ENCODE data around the gene NCOA3. TPM values are rescaled to one million over a fixed set of nuclear protein-coding genes. Genes with fewer than 3 reads are reported as not detected.

Gene NCOA3
- total and polyA plus RNA-seq, 2 of the 8 experiments (the other 6 are each of a cell fraction or from before 2014, with no cell fraction given) = 7.9 to 24.7 TPM

- Histone ChIP-seq H3K9ac (replicated peaks in 1 of 4; ENCODE audit: extremely low read depth in 1 of 4, low read depth in 3 of 4, low read length in 3 of 4) (no peak overlapping the region), H3K14ac (ENCODE audit: insufficient read length) (no peak overlapping the region), H4K5ac (ENCODE audit: insufficient read length, low read depth, low read length) (no peak overlapping the region), H4K91ac (replicated peaks; ENCODE audit: insufficient read length, low read length) (no peak overlapping the region), H2AFZ (ENCODE audit: low read length) (no peak overlapping the region), H2BK20ac (ENCODE audit: low read length) (no peak overlapping the region), H2BK5ac (ENCODE audit: low read depth, low read length) (no peak overlapping the region), H2AK5ac (ENCODE audit: low read depth, low read length) (no peak overlapping the region), H3K23me2 (ENCODE audit: low read depth, low read length) (no peaks in the 10 kb centered on the region; the same call in 1 of the 2 replicates), H3K36me3 (ENCODE audit: control insufficient read depth in 2 of 4, insufficient read depth in 4 of 4, low read length in 3 of 4) (no peaks in the 10 kb centered on the region), H3K4me2 (ENCODE audit: insufficient read depth in 1 of 2, low read depth in 2 of 2, low read length in 2 of 2) (no peak overlapping the region), H3K27me3 (replicated peaks in 1 of 4; ENCODE audit: control insufficient read depth in 3 of 4, extremely low read depth in 1 of 4, insufficient read depth in 3 of 4, low read length in 3 of 4) (no peaks in the 10 kb centered on the region), H3K79me2 (ENCODE audit: control insufficient read depth in 1 of 2, insufficient read depth in 2 of 2, low read length in 2 of 2) (no peaks in the 10 kb centered on the region), H3K4ac (replicated peaks; ENCODE audit: insufficient read length, low read depth, low read length) (no peak overlapping the region), H3K23ac (ENCODE audit: insufficient read length) (no peak overlapping the region), H4K20me1 (replicated peaks in 1 of 2; ENCODE audit: control insufficient read depth in 1 of 2, insufficient read depth in 2 of 2, low read length in 2 of 2) (no peaks in the 10 kb centered on the region), H3K4me1 (replicated peaks in 1 of 4; ENCODE audit: control insufficient read depth in 3 of 4, insufficient read depth in 4 of 4, low read length in 3 of 4) (peaks cover 0 to under 1% (median 0%) of the 10 kb centered on the region in 4 experiments; a peak in 1 of 7 replicates), H3K79me1 (ENCODE audit: low read depth, low read length) (no peaks in the 10 kb centered on the region), H2BK12ac (ENCODE audit: low read depth, low read length) (no peak overlapping the region), H2BK120ac (replicated peaks; ENCODE audit: low read depth, low read length) (no peak overlapping the region), H2BK15ac (ENCODE audit: low read length) (no peak overlapping the region), H3K18ac (ENCODE audit: extremely low read depth, low read length) (no peak overlapping the region), H3K27ac (ENCODE audit: low read depth, low read length) (no peak overlapping the region), H3K9me3 (ENCODE audit: insufficient read depth in 2 of 2, low read depth in 1 of 2, low read length in 1 of 2) (no peaks in the 10 kb centered on the region), H3K56ac (replicated peaks; ENCODE audit: insufficient read length, low read depth, low read length) (no peak overlapping the region), H4K8ac (ENCODE audit: extremely low read depth, insufficient read depth, low read length) (no peak overlapping the region), H3K4me3 (ENCODE audit: extremely low read depth in 1 of 4, insufficient read depth in 2 of 4, low read depth in 3 of 4, low read length in 4 of 4) (no peak overlapping the region)
- POLR2A ChIA-PET (ENCODE audit: partially characterized antibody) = no interaction called here
- CTCF ChIA-PET (ENCODE audit: partially characterized antibody) = interaction anchor here (0.6 to 1.8 kb wide), 4 partner anchors 8 to 66 kb away, joined by 3 to 4 read pairs (median 4); no protein-coding TSS in a partner anchor
- WGBS, 2 experiments (ENCODE audit: extremely low coverage in 1 of 2, insufficient coverage in 1 of 2, insufficient read length in 1 of 2, insufficient replicate concordance in 2 of 2, low coverage in 1 of 2, low lambda C conversion rate in 2 of 2, missing lambda C conversion rate in 1 of 2) = 89 to 100% methylated on average over 2 to 18 of the region's 22 CpGs
- FAIRE-seq (no peak), DNase-seq (ENCODE audit: low read depth in 1 of 2, low spot score in 2 of 2) (no peak)
- TF ChIP-seq E2F6 (IDR thresholded peaks at IDR 0.05) (no peak), FOSL1 (IDR thresholded peaks at IDR 0.05; ENCODE audit: insufficient read depth, low read depth, low read length) (no peak), SUZ12 (IDR thresholded peaks at IDR 0.05; ENCODE audit: low read length) (no peak), NRF1 (IDR thresholded peaks at IDR 0.05; ENCODE audit: low read depth, low read length) (no peak), CEBPB (IDR thresholded peaks at IDR 0.05; ENCODE audit: low read depth, low read length) (no peak), GABPA (IDR thresholded peaks at IDR 0.05; ENCODE audit: borderline replicate concordance, insufficient read depth, low read length) (no peak), SP2 (IDR thresholded peaks at IDR 0.05; ENCODE audit: low read length) (no peak), ASH2L (IDR thresholded peaks at IDR 0.05; ENCODE audit: low read length) (no peak), PHF8 (conservative IDR thresholded peaks at IDR 0.05; ENCODE audit: low read depth, low read length) (no peak), SP1 (IDR thresholded peaks at IDR 0.05; ENCODE audit: low read depth, low read length) (no peak), CHD1 (IDR thresholded peaks at IDR 0.05; ENCODE audit: low read depth, low read length) (no peak), JUND (IDR thresholded peaks at IDR 0.05; ENCODE audit: low read length) (no peak)
Observed at GRCh38 chr20:47669927-47670890, 168.5 kb downstream of the NCOA3 start.
